HG03066 (cell line): ENCODE data around the gene CDC26.
A peak's percentile ranks its signal among the peaks of the same experiment; 100 is the strongest.
"Not testable (repeated sequence)": the region's sequence is repeated elsewhere in the genome, so short reads cannot be mapped to it uniquely, and the experiment has no call there.

Experiments used
- ATAC-seq: cut with Tn5 transposase; IDR thresholded peaks from one replicate; pipeline ENCODE4 v1.9.1; 2021; ENCODE audit warnings: low read depth; ENCODE audit not compliant: unreplicated experiment

CDC26 gene

GRCh38 chr9:113244556-113244955, 30.8 kb downstream of the CDC26 start:
- ATAC-seq = no peak

GRCh38 chr9:113241161-113241560, 34.2 kb downstream of the CDC26 start:
- ATAC-seq = no peak

GRCh38 chr9:113238859-113239232, 36.5 kb downstream of the CDC26 start:
- ATAC-seq = no peak

- ATAC-seq = no peak
Observed at GRCh38 chr9:113238202-113238858, 37.0 kb downstream of the CDC26 start.

GRCh38 chr9:113237026-113237425, 38.3 kb downstream of the CDC26 start:
- ATAC-seq = no peak

GRCh38 chr9:113235701-113236255, 39.6 kb downstream of the CDC26 start:
- not testable (repeated sequence) for ATAC-seq

GRCh38 chr9:113231701-113232100, 43.7 kb downstream of the CDC26 start:
- ATAC-seq = no peak

- no peak for ATAC-seq
Observed at GRCh38 chr9:113228130-113228665, 47.2 kb downstream of the CDC26 start.

GRCh38 chr9:113227436-113227835, 47.9 kb downstream of the CDC26 start:
- ATAC-seq = no peak

- no peak for ATAC-seq
Observed at GRCh38 chr9:113223963-113224362, 51.4 kb downstream of the CDC26 start.

GRCh38 chr9:113222482-113222841, 52.9 kb downstream of the CDC26 start:
- no peak for ATAC-seq

GRCh38 chr9:113221800-113222481, 53.4 kb downstream of the CDC26 start:
- ATAC-seq = no peak

GRCh38 chr9:113221003-113221799, 54.2 kb downstream of the CDC26 start, which contains the start of the genes FKBP15 and SLC31A1:
FKBP15 (minus strand) TSS chr9:113221277; CDS start chr9:113221243, 34 bp downstream.
SLC31A1 (plus strand) TSS chr9:113221544; CDS start chr9:113256149, 34,605 bp downstream.
- ATAC-seq = peak; percentile 72

GRCh38 chr9:113220467-113221002, 54.8 kb downstream of the CDC26 start:
- no peak for ATAC-seq

GRCh38 chr9:113219969-113220368, 55.4 kb downstream of the CDC26 start:
- ATAC-seq = peak; percentile 49

- ATAC-seq = peak; percentile 36
Observed at GRCh38 chr9:113219186-113219936, 56.0 kb downstream of the CDC26 start.
